DMS53 treated with DMSO at 0.1 percent for 48 hours (cell line): ENCODE data around the gene CELF2.

Experiments
- DNase-seq: peaks from one replicate; lab custom pipeline; 2025; ENCODE audit not compliant: unreplicated experiment; lab: John Stamatoyannopoulos, UW

Gene CELF2

DNA sequence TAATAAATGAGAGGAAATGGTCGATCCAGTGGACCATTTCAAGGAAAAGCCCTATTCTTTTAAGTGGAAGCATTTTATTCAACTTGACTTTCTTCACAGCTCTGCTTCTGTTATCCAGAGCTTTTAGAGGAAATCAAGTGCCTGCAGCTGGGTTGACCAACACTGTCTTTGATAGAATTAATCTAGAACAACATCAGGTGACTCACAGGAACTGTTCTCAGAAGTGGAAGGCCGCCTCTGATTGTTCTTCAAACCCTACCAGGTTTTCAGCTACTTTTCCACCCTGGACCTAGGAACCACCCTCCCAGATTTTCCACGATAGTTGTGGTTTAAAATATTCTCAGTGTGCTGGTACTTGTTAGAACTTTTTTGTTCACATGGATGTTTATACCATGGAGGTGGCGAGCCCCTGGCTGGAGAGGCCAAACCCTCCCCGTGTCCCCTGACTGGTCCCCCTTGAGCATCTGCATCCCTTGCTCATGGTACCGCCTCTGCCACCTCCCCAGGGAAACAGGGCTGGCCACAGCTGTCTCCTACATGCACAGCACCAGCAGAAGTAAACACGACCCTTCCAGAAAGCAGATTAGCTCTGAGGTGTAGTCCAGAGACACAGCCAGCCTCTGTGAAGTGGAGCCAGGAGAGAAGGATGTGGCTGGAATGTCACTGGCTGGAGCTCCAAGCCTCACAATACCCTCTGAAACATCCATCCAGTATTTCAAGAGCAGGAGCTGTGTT, 300.4 kb downstream of the CELF2 start:
- no peak for DNase-seq

DNA sequence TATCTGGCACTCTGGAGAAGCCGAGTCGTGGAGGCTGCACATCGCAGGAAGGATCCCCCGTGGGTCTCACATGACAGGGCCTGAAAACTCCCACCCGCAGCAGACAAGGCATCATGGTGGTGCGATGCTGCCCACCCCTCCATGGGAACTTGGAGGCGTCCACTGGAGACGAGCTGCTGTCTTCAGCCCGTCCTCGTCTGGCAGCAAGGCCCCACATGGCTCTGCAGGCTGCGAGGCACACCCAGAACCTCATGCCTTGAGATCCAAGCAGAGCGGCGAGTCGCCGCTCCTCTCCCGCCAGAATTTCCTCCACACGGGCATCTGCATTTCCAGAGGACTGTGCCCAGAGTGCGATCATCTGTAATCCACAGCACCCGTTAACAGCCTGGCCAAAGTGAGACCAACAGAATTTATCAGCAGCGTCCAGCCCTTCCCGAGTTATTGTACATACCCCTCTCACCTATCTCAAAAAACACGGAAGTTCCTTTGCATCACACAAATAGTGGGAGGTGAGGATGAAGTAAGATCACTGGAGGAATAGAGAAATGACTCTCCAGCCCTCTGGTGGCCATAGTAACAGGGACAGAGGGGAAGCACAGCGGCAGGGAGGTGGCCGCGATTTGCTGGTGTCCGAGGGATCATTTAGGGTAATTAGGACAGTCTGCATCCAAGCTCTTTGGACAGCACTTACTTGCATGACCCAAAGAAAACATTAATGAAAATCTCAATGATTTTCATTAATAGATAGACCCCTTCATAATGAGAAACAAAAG, 301.3 kb downstream of the CELF2 start:
- DNase-seq = no peak

GRCh38 chr10:11319990-11320602, 302.4 kb downstream of the CELF2 start:
- DNase-seq = no peak

DNA sequence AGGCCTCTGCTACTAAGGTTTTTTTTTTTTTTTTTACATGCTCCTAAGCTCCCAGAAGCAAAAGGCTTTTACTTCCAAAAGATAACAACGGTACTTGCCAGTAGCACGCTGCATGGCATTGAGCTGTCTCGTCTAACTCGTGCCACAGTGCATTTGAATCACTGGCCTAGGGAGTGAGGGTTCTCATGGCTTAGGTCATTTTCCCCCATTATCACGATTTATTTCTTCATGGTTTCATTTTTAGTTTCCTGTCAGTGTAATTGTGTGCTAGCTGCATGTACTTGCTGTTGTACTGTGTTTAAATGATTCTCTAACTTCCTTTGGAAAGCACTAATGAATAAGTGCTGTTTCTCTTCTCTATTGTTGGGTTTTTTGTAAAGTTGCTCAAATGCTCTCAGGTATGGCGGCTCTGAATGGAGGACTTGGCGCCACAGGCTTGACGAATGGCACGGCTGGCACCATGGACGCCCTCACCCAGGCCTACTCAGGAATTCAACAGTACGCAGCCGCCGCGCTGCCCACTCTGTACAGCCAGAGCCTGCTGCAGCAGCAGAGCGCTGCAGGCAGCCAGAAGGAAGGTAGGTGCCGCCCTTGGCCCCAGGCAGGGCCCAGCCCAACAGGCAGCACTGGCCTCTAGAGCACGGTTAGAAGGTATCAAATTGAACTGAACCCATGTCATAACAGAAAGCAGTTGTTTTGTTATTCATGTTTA, 303.3 kb downstream of the CELF2 start:
- no peak for DNase-seq

DNA sequence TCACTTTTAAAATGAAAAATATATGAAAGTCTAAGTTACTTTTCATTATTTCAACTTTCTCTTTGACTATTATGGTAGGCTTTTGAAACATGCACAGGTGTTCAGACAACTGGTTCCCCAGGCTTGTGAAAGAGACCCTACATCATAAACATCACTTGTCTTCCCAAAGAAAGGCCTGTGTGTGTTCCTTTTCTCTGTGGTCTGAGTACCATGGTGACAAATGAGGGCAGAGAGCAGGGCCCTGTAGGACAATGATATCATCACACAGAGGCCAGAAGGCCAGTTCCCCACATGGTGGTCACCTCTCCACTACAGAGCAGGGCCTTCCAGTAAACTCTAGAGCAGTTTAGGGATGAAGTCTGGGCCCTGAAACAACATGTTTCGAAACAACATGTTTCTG, 305.0 kb downstream of the CELF2 start:
- no peak for DNase-seq

DNA sequence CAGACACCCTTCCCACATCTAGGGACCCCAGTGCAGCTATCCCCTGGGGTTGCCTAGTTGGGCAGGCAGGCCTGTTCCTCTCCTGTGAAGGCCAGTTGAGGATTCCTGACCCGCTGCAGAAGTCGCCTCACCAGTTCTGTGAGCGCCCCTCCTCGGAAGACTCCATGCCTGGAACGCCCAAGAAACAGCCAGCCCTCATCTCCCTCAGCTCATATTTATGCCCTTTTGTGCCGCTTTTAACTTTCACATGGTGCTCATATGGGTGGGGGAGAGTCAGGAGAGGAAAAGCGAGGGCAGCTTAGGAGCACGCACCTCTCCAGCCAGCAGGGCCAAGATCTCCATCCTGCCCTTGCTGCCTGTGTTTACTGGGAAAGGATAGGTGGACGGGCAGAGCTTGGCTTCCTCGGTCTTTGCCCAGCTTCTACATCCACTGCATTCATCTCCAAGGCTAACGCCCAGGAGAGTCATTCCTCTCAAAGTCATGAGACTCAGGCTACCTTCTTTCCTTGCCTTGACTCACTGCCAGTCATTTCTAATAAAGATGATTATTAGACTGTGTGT, 307.2 kb downstream of the CELF2 start:
- DNase-seq = no peak

- no peak for DNase-seq
Measured at GRCh38 chr10:11325817-11326216, 308.1 kb downstream of the CELF2 start.

DNA sequence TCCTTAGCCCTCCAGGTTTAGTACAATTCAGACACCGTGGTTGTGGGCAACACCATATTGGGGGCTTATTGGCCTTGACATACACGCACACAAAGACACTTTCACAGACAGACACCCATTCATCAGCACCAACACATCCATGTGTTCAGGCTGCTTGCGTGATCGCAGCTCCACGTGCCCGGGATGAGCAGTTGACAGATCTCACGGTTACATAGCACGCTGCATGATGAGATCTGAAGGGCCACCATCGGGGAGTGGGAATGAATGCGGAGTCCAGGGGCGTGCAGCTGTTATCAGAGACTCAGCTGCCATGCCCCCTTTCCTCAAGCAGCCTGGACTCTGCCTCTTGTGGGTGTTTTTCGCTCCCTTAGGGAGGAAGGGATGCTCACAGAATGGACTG, 308.6 kb downstream of the CELF2 start:
- DNase-seq = no peak

DNA sequence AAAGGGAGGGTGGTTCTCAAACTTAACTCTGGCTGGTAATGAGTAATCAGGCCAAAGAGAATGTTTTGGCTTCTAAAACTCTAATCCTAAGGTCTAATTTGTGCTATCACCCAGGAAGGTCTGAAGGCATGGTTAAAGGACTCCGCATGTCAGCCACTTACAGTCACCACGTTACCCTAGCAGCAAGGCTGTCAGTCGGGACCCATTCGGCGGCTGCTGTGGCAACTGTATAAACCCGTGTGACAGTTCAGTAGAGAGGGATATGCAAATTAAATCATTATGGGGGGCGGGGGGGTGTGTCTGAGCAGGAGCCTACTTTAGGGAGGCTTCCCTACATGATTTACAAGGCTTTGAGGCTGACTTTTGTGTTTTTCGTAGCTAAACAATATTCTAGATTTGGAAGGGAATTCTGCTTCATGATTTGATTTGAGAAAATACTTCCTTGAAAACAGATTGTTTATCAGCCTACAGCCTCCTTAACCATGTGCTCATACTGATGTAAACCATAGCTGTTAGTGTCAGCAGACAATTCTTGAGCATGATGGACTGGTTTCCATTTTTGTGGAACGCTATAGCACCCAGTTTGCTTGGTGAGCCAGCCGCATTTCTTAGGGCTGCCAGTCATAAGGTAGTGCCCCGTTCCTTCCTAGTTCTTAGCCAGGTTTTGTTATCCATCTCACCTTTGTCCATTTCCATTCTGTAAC, 309.4 kb downstream of the CELF2 start:
- no peak for DNase-seq

DNA sequence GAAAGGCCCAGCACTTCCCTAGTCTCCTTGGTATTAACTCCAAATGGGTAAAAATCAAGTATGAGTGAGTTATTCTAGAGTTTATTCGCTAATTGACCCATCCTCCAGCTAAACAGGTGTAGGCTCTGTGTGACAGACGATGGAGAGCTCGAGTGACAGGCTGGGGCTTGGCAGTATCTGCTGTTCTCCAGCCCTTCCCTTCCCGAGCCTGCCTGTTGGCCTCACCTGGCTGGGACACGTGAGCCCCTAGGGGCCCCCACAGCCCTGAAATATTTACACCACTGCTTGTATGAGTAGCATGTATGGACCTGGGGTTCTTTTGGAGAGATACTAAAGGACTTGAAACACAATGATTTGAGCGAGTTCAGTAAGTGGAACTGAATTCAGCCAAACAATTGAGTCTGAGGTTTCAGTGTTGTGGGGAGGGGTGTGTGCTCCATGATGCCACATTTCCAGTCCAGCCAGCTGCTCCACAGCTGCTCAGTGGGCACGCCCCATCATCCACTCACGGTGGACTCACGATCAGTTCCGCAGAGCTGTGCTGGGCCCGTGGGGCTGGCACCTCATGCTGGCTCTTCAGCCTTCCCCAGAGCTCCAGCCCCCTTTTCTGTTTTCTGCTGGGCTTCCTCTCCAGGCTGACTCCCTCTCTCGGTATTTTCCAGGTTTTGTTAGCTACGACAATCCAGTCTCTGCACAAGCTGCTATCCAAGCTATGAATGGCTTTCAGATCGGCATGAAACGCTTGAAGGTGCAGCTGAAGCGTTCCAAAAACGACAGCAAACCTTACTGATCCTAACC, 310.8 kb downstream of the CELF2 start:
- no peak for DNase-seq

DNA sequence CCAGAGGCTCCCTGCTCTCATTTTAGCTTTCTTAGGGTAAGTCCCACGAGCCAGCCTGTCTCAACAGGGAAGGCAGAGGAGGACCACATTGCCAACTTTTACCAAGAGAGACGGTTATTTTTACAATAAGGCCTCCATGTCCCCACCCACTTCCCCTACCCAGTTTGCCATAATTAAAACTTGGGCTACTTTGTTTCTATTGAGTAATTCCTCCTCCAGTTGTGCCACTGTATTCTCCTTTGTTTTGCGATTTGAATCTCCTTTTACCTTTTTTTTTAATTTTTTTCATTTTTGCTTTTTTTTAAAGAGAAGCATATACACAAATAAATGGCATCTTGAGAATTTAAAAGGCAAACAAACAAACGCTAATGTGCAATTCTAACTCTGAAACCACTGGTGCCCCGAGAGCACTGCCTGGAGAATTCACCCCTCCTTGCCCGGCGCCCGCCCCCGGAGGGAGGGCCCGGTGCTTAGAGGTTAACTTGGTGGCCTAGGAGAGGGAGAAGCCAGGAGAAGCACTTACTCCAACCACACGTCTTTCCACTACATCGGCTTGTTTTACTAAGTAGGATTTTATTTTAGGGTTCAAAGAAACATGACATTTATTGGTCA, 311.5 kb downstream of the CELF2 start:
- no peak for DNase-seq

DNA sequence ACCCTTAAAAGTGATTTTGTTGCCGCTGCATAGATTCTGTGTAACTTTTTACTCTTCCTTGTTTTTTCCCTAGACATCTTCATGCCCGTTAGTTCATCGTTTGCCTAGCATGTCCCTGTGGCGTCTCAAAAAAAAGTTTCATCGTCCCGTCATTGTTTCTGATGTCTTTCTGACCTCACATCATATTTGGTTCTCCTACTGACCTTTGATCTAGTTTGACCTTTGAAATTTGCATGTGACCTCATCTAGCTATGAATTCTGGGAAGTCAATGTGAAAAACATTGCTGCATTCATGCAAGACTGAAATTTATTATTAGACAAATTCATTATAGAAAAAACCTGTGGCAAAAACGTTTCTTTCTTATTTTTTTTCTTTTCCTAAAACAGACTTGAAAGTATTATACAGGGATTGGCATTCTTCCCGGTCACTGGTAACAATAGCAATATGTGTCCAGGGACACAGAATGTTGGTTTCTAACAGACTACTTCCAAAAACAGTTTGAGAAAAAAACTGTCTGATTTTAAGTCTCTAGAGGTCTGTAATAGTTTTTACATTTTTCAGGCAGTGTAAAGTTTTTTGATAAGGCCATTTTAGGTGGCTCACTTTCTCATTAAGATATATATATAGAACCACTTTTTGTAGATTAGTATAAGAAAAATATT, 312.8 kb downstream of the CELF2 start:
- no peak for DNase-seq

DNA sequence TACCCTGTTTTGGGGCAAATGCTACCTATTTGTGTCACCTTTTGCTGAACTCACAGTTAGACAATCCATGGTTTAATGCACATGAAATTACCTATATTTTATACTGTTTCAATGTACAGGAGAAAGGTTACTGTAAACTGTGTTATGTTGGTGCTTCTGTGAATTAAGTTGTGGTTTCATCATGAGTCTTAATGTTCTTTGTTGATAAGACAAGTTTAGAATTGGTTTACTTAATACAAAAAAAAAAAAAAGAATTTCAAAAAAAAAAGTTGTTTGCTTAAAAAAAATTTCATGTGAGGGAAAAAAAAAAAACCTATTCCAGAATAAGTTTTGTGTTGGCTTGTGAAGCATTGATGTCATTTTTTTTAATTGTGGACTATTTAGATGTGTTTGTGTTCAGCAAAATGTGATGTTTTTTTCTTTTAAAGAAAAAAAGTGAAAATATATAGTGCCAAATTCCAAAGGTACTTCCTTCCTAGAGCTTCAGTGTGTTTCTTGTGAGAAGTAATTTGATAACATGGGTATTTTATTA, 313.4 kb downstream of the CELF2 start:
- DNase-seq = no peak

- DNase-seq = no peak
Measured at GRCh38 chr10:11331726-11332125, 314.1 kb downstream of the CELF2 start.

- DNase-seq = no peak
Measured at GRCh38 chr10:11332846-11333245, 315.2 kb downstream of the CELF2 start.

DNA sequence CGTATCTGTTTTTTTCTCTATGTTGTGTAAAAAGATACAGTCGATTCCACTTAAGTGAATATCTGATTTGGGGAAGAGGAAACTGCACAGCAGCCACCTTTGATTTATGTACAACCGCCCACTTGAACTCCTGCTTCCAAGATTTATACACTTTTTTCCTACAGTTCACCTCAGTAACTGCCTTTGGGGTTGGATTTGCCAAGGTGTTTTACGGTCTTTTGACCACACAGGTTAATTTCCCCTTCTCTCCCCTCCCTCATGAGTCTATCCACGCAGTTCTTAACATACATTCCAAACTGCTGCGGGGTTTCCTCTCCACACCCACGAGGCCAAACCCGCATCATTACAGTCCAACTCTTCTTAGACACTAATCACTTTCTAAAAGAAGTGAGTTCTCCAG, 316.8 kb downstream of the CELF2 start:
- no peak for DNase-seq

DNA sequence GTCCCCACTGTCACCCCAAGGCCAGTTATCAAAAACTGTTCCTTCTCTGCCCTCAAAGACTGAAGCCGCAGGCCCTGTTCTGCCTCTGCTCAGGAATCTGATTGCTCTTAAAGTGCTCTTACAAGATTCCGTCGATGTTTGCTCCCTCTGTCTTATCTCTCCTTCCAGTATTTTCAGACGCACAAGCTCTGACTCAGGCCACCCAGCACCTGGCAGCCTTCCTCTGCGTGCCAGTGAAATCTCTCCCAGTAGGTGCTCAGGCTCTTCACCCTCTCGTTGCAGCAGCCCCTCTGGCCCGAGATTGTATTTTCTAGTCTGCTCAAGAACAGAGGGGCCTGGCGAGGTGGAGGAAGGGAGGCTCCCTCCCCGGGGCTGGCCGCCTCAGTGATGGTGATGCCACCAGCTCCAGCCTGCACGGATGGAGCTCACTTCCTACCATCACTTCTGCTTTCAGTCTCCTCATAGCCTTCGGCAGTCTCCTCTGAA, 317.5 kb downstream of the CELF2 start:
- no peak for DNase-seq

DNA sequence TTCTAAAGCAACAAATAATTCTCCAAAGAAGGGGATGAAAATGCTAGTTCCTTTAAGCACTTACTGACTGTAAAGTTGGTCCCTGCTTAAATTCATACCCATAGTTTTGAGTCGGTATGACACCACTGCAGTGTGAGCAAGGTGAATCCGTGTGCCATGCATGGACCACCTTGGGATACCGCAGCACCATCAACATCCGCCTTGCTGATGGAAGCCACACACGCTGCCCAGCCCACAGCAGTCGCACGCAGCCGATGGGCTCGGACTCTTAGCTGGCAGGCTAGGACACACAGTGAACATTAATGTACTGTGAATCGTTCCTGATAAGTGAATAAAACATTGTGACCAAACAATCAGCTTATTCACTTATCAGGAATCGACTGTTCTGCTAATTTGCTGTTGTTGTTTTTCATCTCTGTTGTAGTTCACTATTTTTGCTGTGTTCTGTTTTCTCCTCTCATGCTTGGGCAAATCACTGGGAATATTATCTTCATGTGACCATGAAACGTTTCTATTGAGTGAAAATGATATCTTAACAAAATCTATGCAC, 318.3 kb downstream of the CELF2 start:
- DNase-seq = no peak
